22Rv1 (cell line): ENCODE measurements around the gene RAC3.
A peak's percentile ranks its signal among the peaks of the same experiment; 100 is the strongest.

Experiments used
- H3K27ac ChIP-seq: fragments of 450-650 bp; 2 replicates; pipeline ENCODE4 v1.5.1; 2017
- CTCF ChIP-seq: fragments of 450-650 bp; IDR thresholded peaks from 2 replicates; pipeline ENCODE4 v1.5.1; 2017; ENCODE audit warnings: mild to moderate bottlenecking
- ZFX ChIP-seq: fragments of 450-650 bp; IDR thresholded peaks from 2 replicates; pipeline ENCODE4 v1.6.1; 2017; ENCODE audit warnings: antibody characterized with exemption, borderline replicate concordance

Gene RAC3

GRCh38 chr17:82022310-82022980 is 9.0 kb upstream of the RAC3 start, which contains the start of gene CENPX:
CENPX (minus strand) TSS chr17:82022878; CDS start chr17:82022861, 17 bp downstream.
- TF ChIP-seq ZFX (no peak), CTCF (no peak)
- H3K27ac ChIP-seq = peak within 1 kb of the TSS; percentile 93

- peak within 1 kb of the TSS; percentile 93 for H3K27ac ChIP-seq
- TF ChIP-seq ZFX (no peak), CTCF (no peak)
Observed at GRCh38 chr17:82022981-82023446, 8.5 kb upstream of the RAC3 start, which contains the start of gene LRRC45. LRRC45 (plus strand) TSS chr17:82023305; CDS start chr17:82023644, 339 bp downstream.

- H3K27ac ChIP-seq = peak overlapping the region; percentile 93
- TF ChIP-seq CTCF (no peak), ZFX (no peak)
Observed at GRCh38 chr17:82023447-82024241, 7.8 kb upstream of the RAC3 start.

- peak overlapping the region; percentile 93; the same call in 1 of the 2 replicates for H3K27ac ChIP-seq
- no peak for TF ChIP-seq ZFX
- no peak for TF ChIP-seq CTCF
Observed at GRCh38 chr17:82024859-82025258, 6.6 kb upstream of the RAC3 start.

GRCh38 chr17:82025401-82026107 is 5.9 kb upstream of the RAC3 start:
- TF ChIP-seq CTCF = no peak
- no peak for TF ChIP-seq ZFX

GRCh38 chr17:82028246-82028645 is 3.2 kb upstream of the RAC3 start:
- TF ChIP-seq ZFX (no peak), CTCF (no peak)
- no peak overlapping the region; the same call in 1 of the 2 replicates for H3K27ac ChIP-seq

More at GRCh38 chr17:82025401-82026107, 5.9 kb upstream of the RAC3 start:
- peak overlapping the region; percentile 93; the same call in 1 of the 2 replicates for H3K27ac ChIP-seq
